B cell (primary cell): ENCODE results near the gene FFAR3. TPM values are rescaled to one million over a fixed set of nuclear protein-coding genes. Genes with fewer than 3 reads are reported as not detected.

ENCODE experiments used
- ATAC-seq: fragments of 200-7000 bp; cut with Tn5 transposase; one replicate; pipeline ENCODE4 v1.10.0; 2021; ENCODE audit warnings: low read depth, mild to moderate bottlenecking, moderate number of reproducible peaks, moderate library complexity
- CTCF ChIA-PET: fragments of 350-600 bp; sonication (Branson Sonifier 250); formaldehyde crosslinking; loops from one replicate; lab custom pipeline; 2021; ENCODE audit warnings: antibody characterized with exemption, inconsistent platforms; lab: Charles Lee
- POLR2A ChIA-PET: fragments of 350-600 bp; sonication (Branson Sonifier 250); formaldehyde crosslinking; loops from one replicate; lab custom pipeline; 2021; ENCODE audit warnings: antibody characterized with exemption; lab: Charles Lee
- DNase-seq: peaks from one replicate; pipeline ENCODE4 v3.0.0; 2013
- H2AFZ ChIP-seq: 2 replicates; pipeline ENCODE4 v1.6.1; 2012; ENCODE audit warnings: mild to moderate bottlenecking, low read depth, low read length; ENCODE audit not compliant: insufficient read depth, poor library complexity, severe bottlenecking
- H3K27ac ChIP-seq, 2 donors: 1 replicate in 1 of 2; 2 replicates in 1 of 2; pipeline ENCODE4 v1.5.1; 2012 to 2013; ENCODE audit warnings: low read length in 2 of 2, mild to moderate bottlenecking in 2 of 2, moderate library complexity in 1 of 2
- H3K27me3 ChIP-seq, 4 experiments: fragments of 200-600 bp in 1 of 4; sonication (generic) in 1 of 4; replicated peaks in 1 of 4; 1 replicate in 2 of 4; 2 replicates in 2 of 4; pipeline versions ENCODE4 v1.6.1 to v1.7.0; 2013 to 2016; ENCODE audit warnings: low read length in 3 of 4, mild to moderate bottlenecking in 2 of 4, mixed read lengths in 1 of 4, moderate library complexity in 1 of 4; ENCODE audit not compliant: insufficient read depth in 4 of 4, control insufficient read depth in 3 of 4; ENCODE audit errors: control extremely low read depth in 1 of 4
- H3K36me3 ChIP-seq, 2 experiments: replicated peaks in 1 of 2; 1 replicate in 1 of 2; 2 replicates in 1 of 2; pipeline versions ENCODE4 v1.6.1 to v1.7.1; 2013; ENCODE audit warnings: low read length in 1 of 2; ENCODE audit not compliant: insufficient read depth in 2 of 2, control insufficient read depth in 1 of 2; ENCODE audit errors: control extremely low read depth in 1 of 2, extremely low read depth in 1 of 2
- H3K4me1 ChIP-seq, 2 donors: fragments of 200-600 bp in 1 of 2; sonication (generic) in 1 of 2; 1 replicate in 1 of 2; 2 replicates in 1 of 2; pipeline versions ENCODE4 v1.5.1 to v1.6.1; 2013 to 2017; ENCODE audit warnings: low read length in 2 of 2; ENCODE audit not compliant: control insufficient read depth in 2 of 2, insufficient read depth in 2 of 2
- H3K4me2 ChIP-seq: replicated peaks from 2 replicates; pipeline ENCODE3; 2012; ENCODE audit warnings: mild to moderate bottlenecking, low read depth, low read length; ENCODE audit not compliant: poor library complexity, severe bottlenecking
- H3K4me3 ChIP-seq, 5 experiments: fragments of 200-600 bp in 1 of 5; sonication (generic) in 1 of 5; 1 replicate in 3 of 5; 2 replicates in 2 of 5; pipeline versions ENCODE4 v1.5.1 to v1.7.0; 2011 to 2016; ENCODE audit warnings: low read length in 4 of 5, mild to moderate bottlenecking in 4 of 5, low read depth in 2 of 5, control low read depth in 1 of 5, moderate library complexity in 1 of 5; ENCODE audit not compliant: insufficient read depth in 1 of 5; ENCODE audit errors: control extremely low read depth in 1 of 5, extremely low read depth in 1 of 5
- H3K79me2 ChIP-seq: fragments of 200-600 bp; sonication (generic); one replicate; pipeline ENCODE4 v1.6.0; 2016; ENCODE audit warnings: low read length; ENCODE audit not compliant: control insufficient read depth, insufficient read depth
- H3K9ac ChIP-seq: fragments of 200-600 bp; sonication (generic); 2 replicates; pipeline ENCODE4 v1.6.1; 2017; ENCODE audit warnings: mild to moderate bottlenecking, low read length, moderate library complexity
- H3K9me3 ChIP-seq, 3 donors: one replicate each; pipeline versions ENCODE4 v1.6.1 to v1.7.1; 2013; ENCODE audit warnings: low read length in 2 of 3; ENCODE audit not compliant: control insufficient read depth in 2 of 3, insufficient read depth in 1 of 3; ENCODE audit errors: control extremely low read depth in 1 of 3
- H4K20me1 ChIP-seq: 2 replicates; pipeline ENCODE4 v1.6.0; 2012; ENCODE audit warnings: mild to moderate bottlenecking, low read length; ENCODE audit not compliant: insufficient read depth, control insufficient read depth, poor library complexity, severe bottlenecking
- H3K27ac Mint-ChIP-seq: one replicate; pipeline ENCODE4 v1.8.0; 2021; ENCODE audit warnings: mixed read lengths
- H3K27me3 Mint-ChIP-seq: one replicate; pipeline ENCODE4 v1.8.0; 2021; ENCODE audit warnings: mixed read lengths
- H3K4me1 Mint-ChIP-seq: one replicate; pipeline ENCODE4 v1.8.0; 2021; ENCODE audit warnings: mixed read lengths
- H3K4me3 Mint-ChIP-seq: one replicate; pipeline ENCODE4 v1.8.0; 2021; ENCODE audit warnings: mixed read lengths
- H3K9me3 Mint-ChIP-seq: one replicate; pipeline ENCODE4 v1.8.0; 2022; ENCODE audit warnings: mixed read lengths; ENCODE audit not compliant: insufficient read depth
- CTCF ChIP-seq: fragments of 200-600 bp; IDR thresholded peaks from one replicate; pipeline ENCODE4 v1.8.0; 2022; ENCODE audit warnings: antibody characterized with exemption, mild to moderate bottlenecking
- EZH2 ChIP-seq: IDR thresholded peaks from 2 replicates; pipeline ENCODE4 v1.6.1; 2012; ENCODE audit warnings: borderline replicate concordance, low read depth, mild to moderate bottlenecking, moderate library complexity, low read length; ENCODE audit not compliant: insufficient read depth, poor library complexity, severe bottlenecking
- WGBS: methylation state at CpG from one replicate; pipeline ENCODE4 v1.1.5; 2013; ENCODE audit warnings: missing lambda C conversion rate; ENCODE audit not compliant: insufficient coverage; 5-methylcytosine and 5-hydroxymethylcytosine counted together
- intact Hi-C: fragments of 100-400 bp; cut with micrococcal nuclease; formaldehyde crosslinking; loops from one replicate; pipeline ENCODE4 v1.10.0; 2022
- polyA plus RNA-seq: library from polyadenylated mRNA; depleted of rRNA; stranded (reverse); fragments of >200 nt; gene quantifications from 2 replicates; pipeline ENCODE4 v1.2.3, GENCODE V29; 2012
- total RNA-seq, 2 donors: library from RNA; stranded (reverse); fragments of 120-200 nt in 1 of 2; gene quantifications; 1 replicate in 1 of 2; 2 replicates in 1 of 2; pipeline versions ENCODE4 v1.2.3 to v1.2.4, GENCODE V29; 2013 to 2022

Gene FFAR3
- total and polyA plus RNA-seq, 2 donors (not counting 1 experiment from before 2014, with no cell fraction given) = 0.63 TPM; not detected in 1

- Histone ChIP-seq H3K79me2 (peaks cover 51% of the 10 kb centered on the region), H3K4me1 (peaks cover 63 to 88% of the 10 kb centered on the region in 2 donors), H3K9ac (no peak overlapping the region), H3K4me3 (no peak overlapping the region), H4K20me1 (no peaks in the 10 kb centered on the region), H2AFZ (no peak overlapping the region), H3K27me3 (no peaks in the 10 kb centered on the region), H3K27ac (peak overlapping the region in 1 of 2 donors; percentile 81), H3K36me3 (no peaks in the 10 kb centered on the region), H3K4me2 (peak overlapping the region; percentile 8), H3K9me3 (no peaks in the 10 kb centered on the region)
- WGBS = 91% methylated on average over 5 of the region's 9 CpGs
- peaks cover 67% of the 10 kb centered on the region for H3K4me1 Mint-ChIP-seq
- no peak for DNase-seq
- CTCF ChIA-PET = interaction anchor here (0.7 to 2.5 kb wide), 11 partner anchors 9 to 182 kb away, joined by 3 to 13 read pairs (median 8); partner anchors contain the start of gene FFAR1
- TF ChIP-seq CTCF = no peak
- TF ChIP-seq EZH2 = no peak
- H3K9me3 Mint-ChIP-seq = no peaks in the 10 kb centered on the region
- intact Hi-C loops = loop anchor here (2.0 kb wide), 1 partner anchor 15 kb away; no protein-coding TSS in a partner anchor
- H3K4me3 Mint-ChIP-seq = peak overlapping the region; percentile 16
- peak overlapping the region; percentile 71 for H3K27ac Mint-ChIP-seq
- no peak for ATAC-seq
- POLR2A ChIA-PET = interaction anchor here (0.6 to 8.3 kb wide), 2 partner anchors 13 to 15 kb away, joined by 12 to 106 read pairs; partner anchors contain the start of gene CD22
- no peaks in the 10 kb centered on the region for H3K27me3 Mint-ChIP-seq
These were observed 42.4 kb upstream of the FFAR3 start for GRCh38 chr19:35315883-35316282.

- no peaks in the 10 kb centered on the region for H3K9me3 ChIP-seq
- peak overlapping the region; percentile 75 to 81 for H3K27ac ChIP-seq
- Mint-ChIP-seq H3K9me3 (no peaks in the 10 kb centered on the region), H3K4me1 (peaks cover 69% of the 10 kb centered on the region), H3K4me3 (peak overlapping the region; percentile 76), H3K27ac (peak overlapping the region; percentile 80), H3K27me3 (no peaks in the 10 kb centered on the region)
- no peaks in the 10 kb centered on the region for H4K20me1 ChIP-seq
- DNase-seq = peak; percentile 53
- no peak overlapping the region for H2AFZ ChIP-seq
- 61% methylated on average over 6 of the region's 9 CpGs for WGBS
- ChIA-PET POLR2A (interaction anchor here (8.3 kb wide), 1 partner anchor 15 kb away, joined by 106 read pairs; the partner anchor contains the start of gene CD22), CTCF (interaction anchor here (0.5 to 2.5 kb wide), 12 partner anchors 9 to 377 kb away, joined by 3 to 13 read pairs (median 6); partner anchors contain the start of gene FFAR1)
- peak overlapping the region; percentile 52 for H3K4me2 ChIP-seq
- no peaks in the 10 kb centered on the region for H3K36me3 ChIP-seq
- peak overlapping the region; percentile 10 for H3K9ac ChIP-seq
- no peaks in the 10 kb centered on the region for H3K27me3 ChIP-seq
- H3K4me1 ChIP-seq = peaks cover 70 to 92% of the 10 kb centered on the region in 2 donors
- H3K79me2 ChIP-seq = peaks cover 47% of the 10 kb centered on the region
- no peak for TF ChIP-seq EZH2
- no peak for TF ChIP-seq CTCF
- intact Hi-C loops = loop anchor here (2.0 kb wide), 1 partner anchor 14 kb away; no protein-coding TSS in a partner anchor
- H3K4me3 ChIP-seq = peak overlapping the region in 1 of 5 experiments; percentile 7
- peak; percentile 29 for ATAC-seq
These were observed 41.7 kb upstream of the FFAR3 start for GRCh38 chr19:35316560-35316959.
